ENCODE data around the gene HEYL. TPM values are rescaled to one million over a fixed set of nuclear protein-coding genes. Genes with fewer than 3 reads are reported as not detected.

HEYL gene
- total and polyA plus RNA-seq, 4 donors: 24.2 to 68.6 (median 30.8) TPM

DNA sequence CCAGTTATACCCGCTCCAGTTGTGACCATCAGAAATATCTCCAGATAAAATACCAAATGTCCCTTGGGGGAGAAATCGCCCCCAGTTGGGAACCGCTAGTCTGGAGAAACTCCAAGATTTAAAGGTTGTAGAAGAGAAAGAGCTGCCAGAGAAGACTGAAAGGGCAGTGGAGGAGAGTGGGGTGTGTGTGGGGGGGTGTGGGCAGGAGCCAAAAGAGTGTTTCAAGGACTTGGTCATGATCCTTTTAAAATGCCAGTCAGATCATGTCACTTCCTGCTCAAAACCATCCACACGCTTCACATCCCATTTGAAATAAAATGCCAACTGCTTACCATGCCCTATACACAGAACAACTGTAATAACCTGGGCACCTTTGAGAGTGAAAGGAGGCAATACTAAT, 3.4 kb upstream of the HEYL start:
- Histone ChIP-seq H3K9me3 (ENCODE audit: control insufficient read depth, low read length) (no peaks in the 10 kb centered on the region), H3K4me3 (ENCODE audit: low read length in 2 of 2) (no peak overlapping the region), H3K4me1 (ENCODE audit: control insufficient read depth in 1 of 2, insufficient read depth in 2 of 2, low read length in 2 of 2) (peaks cover 3% of the 10 kb centered on the region in 2 donors), H3K27me3 (ENCODE audit: control insufficient read depth in 1 of 2, insufficient read depth in 2 of 2, low read length in 1 of 2) (no peaks in the 10 kb centered on the region), H3K27ac (ENCODE audit: low read depth in 1 of 2, low read length in 2 of 2) (peak overlapping the region in 1 of 2 donors; percentile 85), H3K36me3 (ENCODE audit: control insufficient read depth in 1 of 2, insufficient read depth in 2 of 2, low read length in 1 of 2) (no peaks in the 10 kb centered on the region)
- DNase-seq (peak; percentile 72 to 85), ATAC-seq (ENCODE audit: low FRiP score) (no peak)
- intact Hi-C loops (cut with DNase I): no loop called here
- WGBS, 2 donors: 5 to 9% methylated on average over 4 of the region's 4 CpGs

DNA sequence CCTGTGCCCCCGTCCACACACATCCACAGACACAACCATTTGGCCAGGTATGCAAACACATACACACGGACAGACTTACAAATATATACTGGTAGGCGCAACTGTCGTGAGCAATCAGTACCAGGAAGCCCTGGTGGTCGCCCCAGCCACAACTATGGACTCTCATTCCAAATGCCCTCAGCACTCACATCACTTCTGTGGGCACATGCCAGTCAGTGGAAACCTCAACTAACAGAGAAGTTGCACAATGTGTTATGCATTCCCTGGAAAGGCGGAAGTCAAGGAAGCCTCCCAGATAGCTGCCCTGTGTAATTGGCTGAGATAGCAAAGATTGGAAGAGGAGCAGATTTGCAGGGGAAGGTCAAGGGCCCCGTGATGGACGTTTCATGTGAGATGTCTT, 1.4 kb upstream of the HEYL start:
- no peak overlapping the region for H3K27ac ChIP-seq (ENCODE audit: low read depth in 1 of 2, low read length in 2 of 2)
- no peak overlapping the region for H3K4me3 ChIP-seq (ENCODE audit: low read length in 2 of 2)
- DNase-seq (no peak), ATAC-seq (ENCODE audit: low FRiP score) (no peak)
- H3K4me1 ChIP-seq (ENCODE audit: control insufficient read depth in 1 of 2, insufficient read depth in 2 of 2, low read length in 2 of 2): peaks cover 3% of the 10 kb centered on the region in 2 donors
- H3K27me3 ChIP-seq (ENCODE audit: control insufficient read depth in 1 of 2, insufficient read depth in 2 of 2, low read length in 1 of 2): no peaks in the 10 kb centered on the region
- no peaks in the 10 kb centered on the region for H3K36me3 ChIP-seq (ENCODE audit: control insufficient read depth in 1 of 2, insufficient read depth in 2 of 2, low read length in 1 of 2)
- 89 to 90% methylated on average over 8 of the region's 8 CpGs for WGBS, 2 donors
- no peaks in the 10 kb centered on the region for H3K9me3 ChIP-seq (ENCODE audit: control insufficient read depth, low read length)
- intact Hi-C loops (cut with DNase I): no loop called here

DNA sequence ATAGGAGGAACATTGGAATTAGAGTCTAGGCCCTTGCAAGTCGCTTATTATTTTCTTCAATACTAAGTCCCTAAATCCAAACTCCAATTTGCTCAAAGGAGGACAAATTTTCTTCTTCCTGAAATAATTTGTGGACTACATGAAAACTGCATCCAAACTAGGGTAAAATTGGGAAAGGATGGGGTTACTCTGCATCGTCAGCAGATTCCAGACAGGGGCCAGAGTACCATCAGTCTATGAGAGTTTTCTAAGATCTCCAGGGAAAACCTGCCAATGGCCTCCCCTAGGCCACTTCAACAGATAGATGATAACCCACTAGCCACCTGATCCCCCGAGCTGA, 508 bp downstream of the HEYL start:
- 8 to 10% methylated on average over 3 of the region's 3 CpGs for WGBS, 2 donors
- Histone ChIP-seq H3K9me3 (ENCODE audit: control insufficient read depth, low read length) (no peaks in the 10 kb centered on the region), H3K27ac (ENCODE audit: low read depth in 1 of 2, low read length in 2 of 2) (peak overlapping the region; percentile 55 to 88), H3K27me3 (ENCODE audit: control insufficient read depth in 1 of 2, insufficient read depth in 2 of 2, low read length in 1 of 2) (no peaks in the 10 kb centered on the region), H3K4me1 (ENCODE audit: control insufficient read depth in 1 of 2, insufficient read depth in 2 of 2, low read length in 2 of 2) (peaks cover 3 to 9% of the 10 kb centered on the region in 2 donors), H3K4me3 (ENCODE audit: low read length in 2 of 2) (peak overlapping the region; percentile 40 to 92), H3K36me3 (ENCODE audit: control insufficient read depth in 1 of 2, insufficient read depth in 2 of 2, low read length in 1 of 2) (no peaks in the 10 kb centered on the region)
- ATAC-seq (ENCODE audit: low FRiP score) (no peak), DNase-seq (no peak)
- intact Hi-C loops (cut with DNase I): no loop called here

DNA sequence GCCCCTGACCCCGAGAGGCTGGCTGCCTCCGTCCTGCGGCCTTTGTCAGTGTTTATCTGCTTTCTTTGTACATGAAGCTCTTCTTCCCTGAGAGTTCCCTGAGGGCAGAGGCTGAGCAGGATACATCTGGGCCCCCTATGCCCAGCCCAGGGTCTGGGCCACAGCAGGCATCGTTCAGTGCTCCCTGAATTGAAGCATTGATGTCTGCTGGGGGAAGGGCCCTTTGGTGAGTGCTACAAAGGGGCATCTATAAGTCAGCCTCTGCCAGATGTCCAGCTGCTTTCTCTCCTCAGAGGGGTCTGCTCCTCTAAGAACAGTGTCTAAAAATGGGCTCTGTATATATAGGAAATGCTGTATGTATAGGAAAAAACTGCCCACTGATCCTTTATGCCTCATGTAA, 2.1 kb downstream of the HEYL start:
- Histone ChIP-seq H3K4me1 (ENCODE audit: control insufficient read depth in 1 of 2, insufficient read depth in 2 of 2, low read length in 2 of 2) (peaks cover 3 to 9% of the 10 kb centered on the region in 2 donors), H3K27ac (ENCODE audit: low read depth in 1 of 2, low read length in 2 of 2) (peak overlapping the region in 1 of 2 donors; percentile 59), H3K27me3 (ENCODE audit: control insufficient read depth in 1 of 2, insufficient read depth in 2 of 2, low read length in 1 of 2) (no peaks in the 10 kb centered on the region), H3K4me3 (ENCODE audit: low read length in 2 of 2) (peak overlapping the region; percentile 16 to 92), H3K9me3 (ENCODE audit: control insufficient read depth, low read length) (no peaks in the 10 kb centered on the region), H3K36me3 (ENCODE audit: control insufficient read depth in 1 of 2, insufficient read depth in 2 of 2, low read length in 1 of 2) (no peaks in the 10 kb centered on the region)
- ATAC-seq (ENCODE audit: low FRiP score): no peak
- intact Hi-C loops (cut with DNase I): no loop called here
- 22 to 29% methylated on average over 4 of the region's 4 CpGs for WGBS, 2 donors
- no peak for DNase-seq

DNA sequence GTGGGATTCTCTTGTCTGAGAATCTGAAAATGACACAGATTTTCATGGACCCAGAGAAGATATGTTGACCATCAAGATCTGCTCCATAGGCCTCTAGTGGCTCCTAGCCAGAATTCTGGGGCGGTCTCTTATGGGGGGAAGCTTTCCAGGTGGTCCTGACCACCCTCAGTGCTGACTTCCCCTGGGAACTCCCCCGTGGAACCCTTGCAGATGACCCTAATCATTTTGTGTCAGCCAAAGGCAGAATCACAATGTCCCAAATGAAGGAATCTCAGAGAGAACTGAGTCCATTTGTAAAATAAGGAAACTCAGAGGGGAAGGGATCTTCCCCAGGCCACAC, 3.6 kb downstream of the HEYL start:
- 5 to 14% methylated on average over 2 of the region's 2 CpGs for WGBS, 2 donors
- Histone ChIP-seq H3K36me3 (ENCODE audit: control insufficient read depth in 1 of 2, insufficient read depth in 2 of 2, low read length in 1 of 2) (peaks cover 0 to 5% of the 10 kb centered on the region in 2 donors), H3K27me3 (ENCODE audit: control insufficient read depth in 1 of 2, insufficient read depth in 2 of 2, low read length in 1 of 2) (no peaks in the 10 kb centered on the region), H3K4me1 (ENCODE audit: control insufficient read depth in 1 of 2, insufficient read depth in 2 of 2, low read length in 2 of 2) (peaks cover 3 to 9% of the 10 kb centered on the region in 2 donors), H3K9me3 (ENCODE audit: control insufficient read depth, low read length) (no peaks in the 10 kb centered on the region), H3K4me3 (ENCODE audit: low read length in 2 of 2) (no peak overlapping the region), H3K27ac (ENCODE audit: low read depth in 1 of 2, low read length in 2 of 2) (peak overlapping the region in 1 of 2 donors; percentile 82)
- no peak for ATAC-seq (ENCODE audit: low FRiP score)
- intact Hi-C loops (cut with DNase I): no loop called here
- DNase-seq: no peak

GRCh38 chr1:39635205-39635870, 4.1 kb downstream of the HEYL start:
- no peak for ATAC-seq (ENCODE audit: low FRiP score)
- Histone ChIP-seq H3K9me3 (ENCODE audit: control insufficient read depth, low read length) (no peaks in the 10 kb centered on the region), H3K4me3 (ENCODE audit: low read length in 2 of 2) (no peak overlapping the region), H3K4me1 (ENCODE audit: control insufficient read depth in 1 of 2, insufficient read depth in 2 of 2, low read length in 2 of 2) (peaks cover 3 to 9% of the 10 kb centered on the region in 2 donors), H3K36me3 (ENCODE audit: control insufficient read depth in 1 of 2, insufficient read depth in 2 of 2, low read length in 1 of 2) (peaks cover under 1 to 9% of the 10 kb centered on the region in 2 donors), H3K27ac (ENCODE audit: low read depth in 1 of 2, low read length in 2 of 2) (peak overlapping the region in 1 of 2 donors; percentile 82), H3K27me3 (ENCODE audit: control insufficient read depth in 1 of 2, insufficient read depth in 2 of 2, low read length in 1 of 2) (no peaks in the 10 kb centered on the region)
- no peak for DNase-seq
- intact Hi-C loops (cut with DNase I): no loop called here
- WGBS, 2 donors: 7 to 11% methylated on average over 12 of the region's 12 CpGs

GRCh38 chr1:39633422-39633821, 6.0 kb downstream of the HEYL start:
- no peak for DNase-seq
- Histone ChIP-seq H3K4me1 (ENCODE audit: control insufficient read depth in 1 of 2, insufficient read depth in 2 of 2, low read length in 2 of 2) (peaks cover 3 to 7% of the 10 kb centered on the region in 2 donors), H3K27ac (ENCODE audit: low read depth in 1 of 2, low read length in 2 of 2) (peak overlapping the region in 1 of 2 donors; percentile 39), H3K36me3 (ENCODE audit: control insufficient read depth in 1 of 2, insufficient read depth in 2 of 2, low read length in 1 of 2) (peaks cover 3 to 10% of the 10 kb centered on the region in 2 donors), H3K9me3 (ENCODE audit: control insufficient read depth, low read length) (no peaks in the 10 kb centered on the region), H3K27me3 (ENCODE audit: control insufficient read depth in 1 of 2, insufficient read depth in 2 of 2, low read length in 1 of 2) (no peaks in the 10 kb centered on the region), H3K4me3 (ENCODE audit: low read length in 2 of 2) (peak overlapping the region in 1 of 2 donors; percentile 15)
- intact Hi-C loops (cut with DNase I): no loop called here
- ATAC-seq (ENCODE audit: low FRiP score): no peak
- 46 to 53% methylated on average over 3 of the region's 3 CpGs for WGBS, 2 donors

- no peaks in the 10 kb centered on the region for H3K27me3 ChIP-seq (ENCODE audit: control insufficient read depth in 1 of 2, insufficient read depth in 2 of 2, low read length in 1 of 2)
- ATAC-seq (ENCODE audit: low FRiP score) (peak; percentile 80), DNase-seq (peak; percentile 75 to 93)
- peak overlapping the region in 1 of 2 donors; percentile 15 for H3K4me3 ChIP-seq (ENCODE audit: low read length in 2 of 2)
- intact Hi-C loops (cut with DNase I): no loop called here
- no peaks in the 10 kb centered on the region for H3K9me3 ChIP-seq (ENCODE audit: control insufficient read depth, low read length)
- H3K4me1 ChIP-seq (ENCODE audit: control insufficient read depth in 1 of 2, insufficient read depth in 2 of 2, low read length in 2 of 2): peaks cover 0 to 6% of the 10 kb centered on the region in 2 donors
- peaks cover 3 to 10% of the 10 kb centered on the region in 2 donors for H3K36me3 ChIP-seq (ENCODE audit: control insufficient read depth in 1 of 2, insufficient read depth in 2 of 2, low read length in 1 of 2)
- peak overlapping the region in 1 of 2 donors; percentile 39 for H3K27ac ChIP-seq (ENCODE audit: low read depth in 1 of 2, low read length in 2 of 2)
- 1 to 7% methylated on average over 31 to 61 of the region's 61 CpGs for WGBS, 2 donors
Observed at GRCh38 chr1:39632682-39633417, 6.6 kb downstream of the HEYL start.

DNA sequence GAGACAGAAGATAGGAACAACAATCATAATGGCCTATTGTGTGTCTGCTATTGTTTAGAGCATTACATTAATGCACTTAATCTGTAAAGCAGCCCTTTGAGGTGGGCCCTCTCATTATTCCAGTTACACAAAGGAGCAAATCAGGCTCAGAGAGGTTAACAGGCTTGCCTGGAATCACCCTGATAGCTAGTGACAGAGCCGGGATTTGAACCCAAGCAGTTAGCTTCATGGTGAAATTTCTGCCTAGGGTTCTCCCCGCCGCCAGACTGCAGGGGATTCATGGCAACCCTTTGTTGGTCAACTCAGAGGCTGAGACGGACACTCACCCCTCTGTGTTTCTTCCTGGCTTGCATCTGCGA, 7.1 kb downstream of the HEYL start:
- Histone ChIP-seq H3K27ac (ENCODE audit: low read depth in 1 of 2, low read length in 2 of 2) (peak overlapping the region in 1 of 2 donors; percentile 2), H3K9me3 (ENCODE audit: control insufficient read depth, low read length) (no peaks in the 10 kb centered on the region), H3K36me3 (ENCODE audit: control insufficient read depth in 1 of 2, insufficient read depth in 2 of 2, low read length in 1 of 2) (peaks cover 3 to 10% of the 10 kb centered on the region in 2 donors), H3K27me3 (ENCODE audit: control insufficient read depth in 1 of 2, insufficient read depth in 2 of 2, low read length in 1 of 2) (no peaks in the 10 kb centered on the region), H3K4me1 (ENCODE audit: control insufficient read depth in 1 of 2, insufficient read depth in 2 of 2, low read length in 2 of 2) (peaks cover 0 to 6% of the 10 kb centered on the region in 2 donors), H3K4me3 (ENCODE audit: low read length in 2 of 2) (no peak overlapping the region)
- ATAC-seq (ENCODE audit: low FRiP score): no peak
- WGBS, 2 donors: 45 to 46% methylated on average over 5 of the region's 5 CpGs
- intact Hi-C loops (cut with DNase I): no loop called here
- DNase-seq: no peak

All from aorta (tissue), 5 donors.